AG04449 (cell line): Measurements from ENCODE around the gene SRGAP2B.
"Not testable (repeated sequence)": the region's sequence is repeated elsewhere in the genome, so short reads cannot be mapped to it uniquely, and the experiment has no call there.

ENCODE experiments used
- CTCF ChIA-PET: fragments of 350-600 bp; formaldehyde crosslinking; extraction: SDS; loops from one replicate; lab custom pipeline; 2021; ENCODE audit warnings: antibody characterized with exemption; lab: Yijun Ruan, JAX
- POLR2A ChIA-PET: fragments of 400-600, 350-600 bp; formaldehyde crosslinking; extraction: SDS; loops from one replicate; lab custom pipeline; 2020; ENCODE audit warnings: antibody characterized with exemption, inconsistent platforms; lab: Yijun Ruan, JAX
- DNase-seq: peaks from one replicate; pipeline ENCODE4 v3.0.0-alpha.2; 2010; ENCODE audit warnings: low read depth, low spot score
- H3K4me3 ChIP-seq: 2 replicates; pipeline ENCODE4 v1.5.1; 2011; ENCODE audit warnings: low read depth, mild to moderate bottlenecking, control low read depth, low read length

Gene SRGAP2B

GRCh38 chr1:145019709-145020108 is 75.4 kb downstream of the SRGAP2B start:
- DNase-seq, CTCF ChIA-PET, POLR2A ChIA-PET, H3K4me3 ChIP-seq: not testable (repeated sequence)

GRCh38 chr1:145017725-145018124 is 77.4 kb downstream of the SRGAP2B start:
- H3K4me3 ChIP-seq, POLR2A ChIA-PET, CTCF ChIA-PET, DNase-seq: not testable (repeated sequence)

GRCh38 chr1:145016492-145016862 is 78.7 kb downstream of the SRGAP2B start:
- DNase-seq, CTCF ChIA-PET, H3K4me3 ChIP-seq, POLR2A ChIA-PET: not testable (repeated sequence)

GRCh38 chr1:145015744-145016491 is 79.2 kb downstream of the SRGAP2B start:
- DNase-seq, POLR2A ChIA-PET, H3K4me3 ChIP-seq, CTCF ChIA-PET: not testable (repeated sequence)

GRCh38 chr1:145013353-145013752 is 81.8 kb downstream of the SRGAP2B start:
- POLR2A ChIA-PET, DNase-seq, H3K4me3 ChIP-seq, CTCF ChIA-PET: not testable (repeated sequence)

- POLR2A ChIA-PET, DNase-seq, H3K4me3 ChIP-seq, CTCF ChIA-PET: not testable (repeated sequence)
These were observed 83.3 kb downstream of the SRGAP2B start for GRCh38 chr1:145011811-145012210.

- DNase-seq, H3K4me3 ChIP-seq, POLR2A ChIA-PET, CTCF ChIA-PET: not testable (repeated sequence)
These were observed 84.5 kb downstream of the SRGAP2B start for GRCh38 chr1:145010580-145010979.

GRCh38 chr1:145009928-145010327 is 85.2 kb downstream of the SRGAP2B start:
- POLR2A ChIA-PET, H3K4me3 ChIP-seq, DNase-seq, CTCF ChIA-PET: not testable (repeated sequence)

- H3K4me3 ChIP-seq, POLR2A ChIA-PET, CTCF ChIA-PET, DNase-seq: not testable (repeated sequence)
These were observed 86.7 kb downstream of the SRGAP2B start for GRCh38 chr1:145008388-145008787.

GRCh38 chr1:145005142-145005541 is 90.0 kb downstream of the SRGAP2B start:
- H3K4me3 ChIP-seq, POLR2A ChIA-PET, DNase-seq, CTCF ChIA-PET: not testable (repeated sequence)

- CTCF ChIA-PET, POLR2A ChIA-PET, DNase-seq, H3K4me3 ChIP-seq: not testable (repeated sequence)
These were observed 93.7 kb downstream of the SRGAP2B start for GRCh38 chr1:145001381-145001780.

- DNase-seq, CTCF ChIA-PET, H3K4me3 ChIP-seq, POLR2A ChIA-PET: not testable (repeated sequence)
These were observed 94.3 kb downstream of the SRGAP2B start for GRCh38 chr1:145000743-145001326.

GRCh38 chr1:145000074-145000742 is 94.9 kb downstream of the SRGAP2B start:
- POLR2A ChIA-PET, CTCF ChIA-PET, H3K4me3 ChIP-seq, DNase-seq: not testable (repeated sequence)

GRCh38 chr1:144998981-144999273 is 96.2 kb downstream of the SRGAP2B start:
- DNase-seq, POLR2A ChIA-PET, H3K4me3 ChIP-seq, CTCF ChIA-PET: not testable (repeated sequence)

- POLR2A ChIA-PET, DNase-seq, CTCF ChIA-PET, H3K4me3 ChIP-seq: not testable (repeated sequence)
These were observed 96.8 kb downstream of the SRGAP2B start for GRCh38 chr1:144998134-144998980.

- POLR2A ChIA-PET, H3K4me3 ChIP-seq, CTCF ChIA-PET: not testable (repeated sequence)
- DNase-seq = peak; percentile 0
These were observed 99.2 kb downstream of the SRGAP2B start for GRCh38 chr1:144995833-144996410.
